ENCODE results near the gene PLP1.

DNA sequence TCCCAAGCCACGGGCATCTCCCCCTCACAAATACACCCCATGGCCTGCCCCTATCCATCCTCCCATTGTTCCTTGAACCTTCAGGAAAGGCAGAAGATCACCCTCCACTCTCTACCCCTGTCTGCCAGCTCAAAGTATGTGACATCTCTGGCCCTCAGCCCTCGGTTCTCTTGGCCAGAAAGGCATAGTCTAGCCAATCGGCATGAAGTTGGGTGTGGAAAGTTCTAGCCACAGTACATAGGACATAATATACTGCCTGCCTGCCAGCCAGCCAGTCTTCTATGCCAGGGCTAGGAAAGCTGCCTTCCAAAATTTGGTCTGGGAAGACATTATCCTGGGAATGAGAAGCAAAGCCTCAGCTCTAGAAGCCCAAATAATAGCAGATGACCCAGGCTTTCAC, 3.2 kb upstream of the PLP1 start:
- TF ChIP-seq, protein P1, sequence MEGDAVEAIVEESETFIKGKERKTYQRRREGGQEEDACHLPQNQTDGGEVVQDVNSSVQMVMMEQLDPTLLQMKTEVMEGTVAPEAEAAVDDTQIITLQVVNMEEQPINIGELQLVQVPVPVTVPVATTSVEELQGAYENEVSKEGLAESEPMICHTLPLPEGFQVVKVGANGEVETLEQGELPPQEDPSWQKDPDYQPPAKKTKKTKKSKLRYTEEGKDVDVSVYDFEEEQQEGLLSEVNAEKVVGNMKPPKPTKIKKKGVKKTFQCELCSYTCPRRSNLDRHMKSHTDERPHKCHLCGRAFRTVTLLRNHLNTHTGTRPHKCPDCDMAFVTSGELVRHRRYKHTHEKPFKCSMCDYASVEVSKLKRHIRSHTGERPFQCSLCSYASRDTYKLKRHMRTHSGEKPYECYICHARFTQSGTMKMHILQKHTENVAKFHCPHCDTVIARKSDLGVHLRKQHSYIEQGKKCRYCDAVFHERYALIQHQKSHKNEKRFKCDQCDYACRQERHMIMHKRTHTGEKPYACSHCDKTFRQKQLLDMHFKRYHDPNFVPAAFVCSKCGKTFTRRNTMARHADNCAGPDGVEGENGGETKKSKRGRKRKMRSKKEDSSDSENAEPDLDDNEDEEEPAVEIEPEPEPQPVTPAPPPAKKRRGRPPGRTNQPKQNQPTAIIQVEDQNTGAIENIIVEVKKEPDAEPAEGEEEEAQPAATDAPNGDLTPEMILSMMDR (IDR thresholded peaks at IDR 0.05), result no peak
- no peak for TF ChIP-seq POLR2A (IDR thresholded peaks at IDR 0.05)

All from prostate gland (tissue), 2 donors.